NT2/D1 (cell line): ENCODE results near the gene CD83.

Source experiments
- DNase-seq: peaks from one replicate; pipeline ENCODE4 v3.0.0-alpha.2; 2011; ENCODE audit warnings: low read depth, low spot score
- H3K27me3 ChIP-seq: 2 replicates; pipeline ENCODE4 v1.6.0; 2011; ENCODE audit warnings: mild to moderate bottlenecking; ENCODE audit not compliant: insufficient read length, insufficient read depth
- H3K36me3 ChIP-seq: 2 replicates; pipeline ENCODE4 v1.6.1; 2011; ENCODE audit warnings: mild to moderate bottlenecking, low read length, mixed read lengths; ENCODE audit not compliant: insufficient read depth, insufficient read length
- H3K4me1 ChIP-seq: 2 replicates; pipeline ENCODE4 v1.5.1; 2011; ENCODE audit not compliant: insufficient read depth, insufficient read length
- H3K4me3 ChIP-seq: 2 replicates; pipeline ENCODE4 v1.5.1; 2011; ENCODE audit warnings: low read depth; ENCODE audit not compliant: insufficient read length
- H3K9ac ChIP-seq: 2 replicates; pipeline ENCODE4 v1.6.0; 2011; ENCODE audit warnings: low read depth; ENCODE audit not compliant: insufficient read length
- H3K9me3 ChIP-seq: 2 replicates; pipeline ENCODE4 v1.5.1; 2011; ENCODE audit warnings: mild to moderate bottlenecking, low read length; ENCODE audit not compliant: insufficient read depth
- SUZ12 ChIP-seq: IDR thresholded peaks from 2 replicates; pipeline ENCODE4 v1.6.1; 2011; ENCODE audit not compliant: insufficient read length, insufficient read depth; ENCODE audit errors: extremely low read depth
- YY1 ChIP-seq: IDR thresholded peaks from 2 replicates; pipeline ENCODE4 v1.6.1; 2011; ENCODE audit not compliant: insufficient read length, insufficient read depth
- ZNF274 ChIP-seq: IDR thresholded peaks from 2 replicates; pipeline ENCODE4 v1.6.1; 2011; ENCODE audit warnings: mild to moderate bottlenecking, low read depth, low read length

Gene CD83

GRCh38 chr6:14132921-14133275 is 15.3 kb downstream of the CD83 start:
- Histone ChIP-seq H3K27me3 (no peaks in the 10 kb centered on the region), H3K36me3 (peaks cover 15% of the 10 kb centered on the region), H3K4me1 (no peaks in the 10 kb centered on the region), H3K9me3 (peaks cover 5% of the 10 kb centered on the region; the same call in 1 of the 2 replicates), H3K9ac (no peak overlapping the region), H3K4me3 (no peak overlapping the region)
- DNase-seq, result no peak
- no peak for TF ChIP-seq SUZ12
- TF ChIP-seq ZNF274, result no peak
- TF ChIP-seq YY1, result no peak

DNA sequence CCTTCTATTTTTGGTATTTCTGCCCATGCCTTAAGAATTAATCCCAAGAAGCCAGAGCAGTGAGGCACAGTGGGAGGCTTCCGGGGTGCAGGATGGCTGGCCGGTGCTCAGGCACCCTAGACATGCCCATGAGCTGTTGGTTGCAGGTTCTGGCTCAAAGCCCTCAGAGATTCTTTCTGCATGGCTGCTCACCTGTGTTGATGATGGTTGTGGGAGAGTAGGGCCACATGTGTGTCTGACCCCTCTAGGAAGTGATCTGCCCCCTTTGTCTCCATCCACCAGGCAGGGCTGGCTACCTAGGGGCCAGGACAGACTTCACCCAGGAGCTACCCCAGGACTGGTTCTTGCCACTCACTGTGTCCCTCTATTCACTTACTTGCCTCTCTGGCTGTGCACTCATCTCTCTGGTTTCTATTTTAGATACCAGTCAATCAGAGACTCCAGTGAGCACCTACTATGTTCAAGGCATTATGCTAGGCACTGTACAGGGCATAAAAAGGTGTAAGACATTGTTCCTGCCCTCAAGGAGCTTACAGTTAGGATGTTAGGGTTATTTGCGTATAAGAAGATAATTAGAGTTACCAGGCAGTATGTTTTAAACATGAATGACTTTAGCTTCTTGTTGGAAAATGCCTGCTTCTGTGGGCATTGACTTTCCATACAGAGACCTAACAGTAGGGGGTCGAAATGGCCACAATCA is 16.8 kb downstream of the CD83 start:
- Histone ChIP-seq H3K27me3 (no peaks in the 10 kb centered on the region), H3K9me3 (peaks cover 5% of the 10 kb centered on the region; the same call in 1 of the 2 replicates), H3K4me3 (no peak overlapping the region), H3K9ac (no peak overlapping the region), H3K4me1 (no peaks in the 10 kb centered on the region), H3K36me3 (peaks cover 15% of the 10 kb centered on the region)
- no peak for TF ChIP-seq ZNF274
- no peak for TF ChIP-seq SUZ12
- no peak for TF ChIP-seq YY1
- DNase-seq, result no peak

- Histone ChIP-seq H3K4me3 (no peak overlapping the region), H3K9ac (no peak overlapping the region), H3K36me3 (peaks cover 15% of the 10 kb centered on the region), H3K27me3 (no peaks in the 10 kb centered on the region), H3K9me3 (peaks cover 5% of the 10 kb centered on the region; the same call in 1 of the 2 replicates), H3K4me1 (no peaks in the 10 kb centered on the region)
- no peak for TF ChIP-seq YY1
- TF ChIP-seq ZNF274, result no peak
- no peak for TF ChIP-seq SUZ12
- no peak for DNase-seq
Measured at GRCh38 chr6:14135893-14136539, 18.4 kb downstream of the CD83 start.

GRCh38 chr6:14138701-14139215 is 21.2 kb downstream of the CD83 start:
- H3K36me3 ChIP-seq, result peaks cover 8% of the 10 kb centered on the region
- DNase-seq, result no peak
- H3K4me1 ChIP-seq, result no peaks in the 10 kb centered on the region
- no peak overlapping the region for H3K9ac ChIP-seq
- TF ChIP-seq ZNF274 (no peak), YY1 (no peak), SUZ12 (no peak)
- peaks cover 5% of the 10 kb centered on the region; the same call in 1 of the 2 replicates for H3K9me3 ChIP-seq
- H3K4me3 ChIP-seq, result no peak overlapping the region
- no peaks in the 10 kb centered on the region for H3K27me3 ChIP-seq

DNA sequence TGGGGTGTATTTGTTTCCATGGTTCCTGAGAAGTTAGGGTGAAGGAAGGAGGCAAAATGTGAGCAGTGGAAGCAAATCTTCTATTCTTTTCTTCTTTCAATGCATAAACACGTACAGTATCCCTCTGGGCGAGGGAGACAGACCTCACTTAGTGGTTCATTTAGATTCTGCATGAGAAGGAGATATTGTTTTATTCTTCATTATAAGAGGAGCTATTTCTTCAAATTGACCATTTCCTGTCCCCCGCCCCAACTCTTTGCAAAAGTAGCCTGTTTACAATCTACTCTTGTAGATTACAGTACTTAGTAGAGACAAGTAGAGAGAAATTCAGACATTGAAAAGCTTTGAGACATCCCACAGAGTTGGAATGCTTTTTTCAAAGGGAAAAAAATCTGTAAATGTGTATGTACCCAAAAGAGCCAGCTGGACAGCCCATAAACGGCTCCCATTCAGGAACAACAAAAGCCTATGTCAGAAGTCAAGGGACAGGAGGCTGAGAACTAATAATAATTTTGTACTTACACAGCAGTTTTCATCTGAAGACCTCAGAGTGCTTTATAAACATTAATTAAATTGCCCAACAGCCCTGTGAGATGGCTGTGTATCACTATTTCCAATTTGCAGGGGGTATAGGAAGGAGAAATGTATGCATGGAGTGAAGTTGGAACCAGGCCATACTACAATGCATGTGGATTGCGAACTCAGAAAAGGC is 23.9 kb downstream of the CD83 start:
- no peak for DNase-seq
- Histone ChIP-seq H3K4me1 (peaks cover 2% of the 10 kb centered on the region), H3K9me3 (no peaks in the 10 kb centered on the region), H3K36me3 (no peaks in the 10 kb centered on the region), H3K4me3 (no peak overlapping the region), H3K9ac (no peak overlapping the region), H3K27me3 (peaks cover 4% of the 10 kb centered on the region)
- TF ChIP-seq ZNF274 (no peak), SUZ12 (no peak), YY1 (no peak)

DNA sequence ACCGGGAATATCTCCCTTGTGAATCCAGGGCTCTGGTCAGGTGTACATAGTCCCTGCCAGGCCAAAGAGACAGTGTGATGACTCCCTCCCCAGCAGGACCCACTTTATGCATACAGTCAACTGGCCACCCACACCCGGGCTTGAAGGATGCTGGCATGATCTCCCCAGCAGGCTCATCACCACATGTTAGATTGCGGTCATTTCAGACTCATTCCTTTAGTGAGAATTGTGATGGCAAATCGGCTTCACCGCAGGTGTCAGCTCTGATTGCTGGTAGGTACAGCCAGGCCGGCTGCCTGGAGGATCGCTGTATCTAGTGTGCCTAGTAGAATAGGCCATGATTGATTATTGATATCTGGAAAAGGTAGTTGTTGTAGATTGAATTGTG is 24.5 kb downstream of the CD83 start:
- Histone ChIP-seq H3K27me3 (peaks cover 4% of the 10 kb centered on the region), H3K9me3 (no peaks in the 10 kb centered on the region), H3K9ac (no peak overlapping the region), H3K4me1 (peaks cover 2% of the 10 kb centered on the region), H3K4me3 (no peak overlapping the region), H3K36me3 (no peaks in the 10 kb centered on the region)
- TF ChIP-seq SUZ12 (no peak), YY1 (no peak), ZNF274 (no peak)
- DNase-seq, result no peak
